Subcutaneous abdominal adipose tissue (tissue), 5 donors: Measurements from ENCODE around the gene FGGY.
A peak's percentile ranks its signal among the peaks of the same experiment; 100 is the strongest.

Experiments used
- H3K27ac ChIP-seq: one replicate; pipeline ENCODE4 v1.7.0; 2013; ENCODE audit warnings: low read depth, mild to moderate bottlenecking, inconsistent platforms, low read length, moderate library complexity
- H3K27me3 ChIP-seq, 5 donors: one replicate each; pipeline ENCODE4 v1.7.0; 2013; ENCODE audit warnings: low read length in 5 of 5, inconsistent platforms in 1 of 5; ENCODE audit not compliant: control insufficient read depth in 5 of 5, insufficient read depth in 4 of 5
- H3K36me3 ChIP-seq, 5 donors: one replicate each; pipeline ENCODE4 v1.7.0; 2013; ENCODE audit warnings: low read length in 5 of 5; ENCODE audit not compliant: control insufficient read depth in 5 of 5, insufficient read depth in 5 of 5
- H3K4me1 ChIP-seq, 5 donors: one replicate each; pipeline ENCODE4 v1.7.0; 2013; ENCODE audit warnings: low read length in 5 of 5, mild to moderate bottlenecking in 3 of 5, moderate library complexity in 1 of 5; ENCODE audit not compliant: control insufficient read depth in 5 of 5, insufficient read depth in 5 of 5
- H3K4me3 ChIP-seq, 5 donors: one replicate each; pipeline ENCODE4 v1.7.0; 2013; ENCODE audit warnings: low read length in 5 of 5, low read depth in 1 of 5
- H3K9ac ChIP-seq, 5 donors: one replicate each; pipeline ENCODE4 v1.7.0; 2013; ENCODE audit warnings: low read length in 5 of 5, mild to moderate bottlenecking in 4 of 5, moderate library complexity in 3 of 5
- H3K9me3 ChIP-seq, 5 donors: one replicate each; pipeline ENCODE4 v1.7.0; 2013; ENCODE audit warnings: low read length in 5 of 5; ENCODE audit not compliant: control insufficient read depth in 5 of 5
- donor health status: healthy.
- donor health status: healthy.
- donor health status: healthy.
- donor health status: healthy.
- donor health status: healthy.

FGGY gene

DNA sequence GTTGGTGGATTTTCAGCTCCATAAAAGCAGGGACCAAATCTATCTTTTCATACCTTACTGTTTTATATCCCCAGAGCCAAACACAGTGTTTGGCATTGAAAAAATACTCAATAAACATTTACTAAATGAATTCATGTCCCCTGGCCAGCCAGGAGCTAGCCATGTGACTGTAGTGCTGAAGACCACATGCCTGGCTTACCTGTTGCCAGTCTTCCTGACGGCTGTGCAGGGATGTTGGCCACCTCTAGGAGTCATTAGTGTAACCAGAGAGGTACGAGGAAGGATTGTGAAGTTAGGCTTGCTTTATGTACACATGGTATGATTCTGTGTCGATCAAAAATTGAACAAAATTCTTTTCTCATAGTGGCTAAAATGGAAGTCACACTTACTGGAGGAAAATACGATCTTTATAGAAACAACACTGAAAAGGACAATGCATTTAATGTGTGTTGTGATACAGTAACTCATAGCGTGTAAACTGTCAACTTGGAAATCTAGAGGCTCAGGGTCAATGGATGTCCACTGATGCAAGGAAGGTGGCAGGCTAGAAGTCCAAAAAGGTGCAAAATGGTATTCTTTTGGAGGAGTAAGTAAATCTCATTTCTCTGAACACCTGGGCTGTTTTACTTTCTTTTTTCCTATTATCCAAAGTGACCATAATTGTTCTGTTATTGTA lies 60.9 kb downstream of the FGGY start:
- no peaks in the 10 kb centered on the region for H3K9me3 ChIP-seq
- H3K27ac ChIP-seq = no peak overlapping the region
- H3K36me3 ChIP-seq = peaks cover 0 to 3% (median 0%) of the 10 kb centered on the region in 5 donors
- H3K4me1 ChIP-seq = peaks cover 6 to 13% (median 12%) of the 10 kb centered on the region in 5 donors
- H3K4me3 ChIP-seq = no peak overlapping the region
- no peak overlapping the region for H3K9ac ChIP-seq
- no peaks in the 10 kb centered on the region for H3K27me3 ChIP-seq

DNA sequence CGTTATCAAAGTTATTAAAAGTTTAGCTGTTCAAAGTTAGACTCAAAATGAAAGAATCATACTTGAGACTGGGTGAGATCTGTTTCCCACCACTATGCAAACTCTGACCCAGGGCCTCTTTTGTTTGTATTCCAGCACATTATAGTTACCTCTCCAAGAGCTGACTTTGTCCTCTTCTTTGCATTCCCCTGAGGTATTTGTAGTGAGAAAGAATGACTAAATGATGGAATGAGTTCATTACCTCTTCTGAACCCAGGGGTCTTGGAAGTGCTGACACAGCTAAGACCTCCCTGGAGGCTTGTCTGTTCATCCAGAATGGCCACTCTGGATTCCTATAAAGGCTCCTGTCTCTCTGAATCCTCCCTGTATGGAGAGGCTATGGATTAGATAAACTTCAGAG lies 62.4 kb downstream of the FGGY start:
- H3K4me1 ChIP-seq = peaks cover 6 to 12% (median 11%) of the 10 kb centered on the region in 5 donors
- H3K9me3 ChIP-seq = no peaks in the 10 kb centered on the region
- H3K4me3 ChIP-seq = no peak overlapping the region
- no peak overlapping the region for H3K27ac ChIP-seq
- H3K9ac ChIP-seq = no peak overlapping the region
- H3K27me3 ChIP-seq = no peaks in the 10 kb centered on the region
- H3K36me3 ChIP-seq = peaks cover 0 to 3% (median 0%) of the 10 kb centered on the region in 5 donors

DNA sequence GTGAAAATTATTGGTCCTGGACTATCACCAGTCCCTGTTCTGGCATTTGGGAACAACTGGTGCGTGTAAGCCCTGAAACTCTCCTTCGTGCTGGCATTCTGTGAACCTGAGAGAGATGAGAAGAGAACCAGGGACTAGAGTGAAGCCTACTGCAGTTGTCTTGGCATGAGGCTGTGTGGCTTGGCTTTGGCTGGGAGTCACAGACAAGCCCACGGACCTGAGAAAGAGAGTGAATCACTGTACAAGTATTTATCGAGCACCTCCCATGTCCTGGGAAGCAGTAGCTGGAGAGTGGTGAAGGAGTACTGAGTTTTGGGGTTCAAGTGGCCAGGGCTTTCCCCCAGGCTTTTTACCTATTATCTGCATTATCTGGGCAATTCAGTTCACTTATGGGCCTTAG lies 63.3 kb downstream of the FGGY start:
- no peak overlapping the region for H3K4me3 ChIP-seq
- H3K9ac ChIP-seq = no peak overlapping the region
- H3K4me1 ChIP-seq = peaks cover 0 to 8% (median 5%) of the 10 kb centered on the region in 5 donors
- no peak overlapping the region for H3K27ac ChIP-seq
- peaks cover 0 to 3% (median 0%) of the 10 kb centered on the region in 5 donors for H3K36me3 ChIP-seq
- no peaks in the 10 kb centered on the region for H3K27me3 ChIP-seq
- H3K9me3 ChIP-seq = no peaks in the 10 kb centered on the region

DNA sequence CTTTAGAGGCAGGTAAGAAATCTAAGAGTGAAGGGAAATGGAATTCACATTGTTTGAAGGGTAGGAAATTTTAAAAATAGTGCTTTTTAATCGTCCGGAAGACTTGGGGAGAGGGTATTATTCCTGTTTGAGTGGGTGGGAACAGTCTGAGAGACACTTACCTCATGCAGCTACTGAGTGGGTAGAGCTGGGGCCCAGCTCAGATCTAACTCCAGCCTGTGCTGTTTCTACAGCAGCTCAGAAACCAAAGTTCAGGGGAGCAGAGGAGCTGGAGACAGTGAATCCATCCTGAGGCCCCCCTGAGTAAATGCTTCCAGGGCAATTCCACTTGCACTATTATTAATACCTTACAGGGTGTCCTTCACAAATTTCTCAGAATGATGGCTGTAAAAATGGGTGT lies 63.8 kb downstream of the FGGY start:
- no peak overlapping the region for H3K4me3 ChIP-seq
- no peak overlapping the region for H3K27ac ChIP-seq
- peaks cover 0 to 4% (median 0%) of the 10 kb centered on the region in 5 donors for H3K4me1 ChIP-seq
- H3K36me3 ChIP-seq = peaks cover 0 to 3% (median 0%) of the 10 kb centered on the region in 5 donors
- H3K9ac ChIP-seq = no peak overlapping the region
- H3K9me3 ChIP-seq = no peaks in the 10 kb centered on the region
- H3K27me3 ChIP-seq = no peaks in the 10 kb centered on the region

DNA sequence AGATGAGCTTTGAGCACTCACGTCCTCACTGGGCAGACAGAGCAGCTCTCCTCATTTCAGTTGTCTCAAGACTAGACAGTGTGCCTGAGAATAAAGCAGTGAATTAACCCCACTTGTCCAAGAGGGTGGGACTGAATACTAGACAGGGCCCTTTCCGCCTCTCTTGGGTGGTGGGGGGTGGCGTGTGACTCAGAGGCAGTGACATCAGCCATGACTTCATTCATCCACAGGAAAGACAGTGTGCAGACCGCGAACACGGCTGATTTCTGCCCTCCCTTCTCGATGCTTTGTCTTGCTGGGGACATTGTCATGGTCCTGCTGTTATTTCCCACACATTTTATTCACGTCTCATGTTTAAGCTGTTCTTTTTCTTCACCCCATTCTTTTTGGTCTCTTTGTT lies 64.9 kb downstream of the FGGY start:
- H3K27me3 ChIP-seq = no peaks in the 10 kb centered on the region
- no peak overlapping the region for H3K27ac ChIP-seq
- no peak overlapping the region for H3K4me3 ChIP-seq

DNA sequence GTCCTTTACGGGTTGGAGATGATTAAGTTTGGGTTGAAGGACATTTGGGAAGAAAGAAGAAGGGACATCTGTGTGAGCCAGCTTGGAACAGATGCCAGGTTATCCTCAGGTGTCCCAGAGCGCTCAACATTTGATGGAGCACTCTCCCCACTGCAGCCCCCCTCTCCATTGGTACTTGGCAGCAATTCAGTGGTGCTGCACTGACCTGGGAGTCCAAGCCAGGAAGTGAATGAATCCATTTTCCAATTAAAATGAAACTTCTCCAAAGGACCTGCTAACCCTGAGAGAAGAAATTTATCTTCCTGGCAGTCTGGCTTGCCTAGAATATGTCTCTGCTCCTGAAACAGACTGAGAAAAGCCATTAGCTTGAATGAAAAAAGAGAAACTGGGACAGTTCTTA lies 67.1 kb downstream of the FGGY start:
- Histone ChIP-seq H3K4me1 (peaks cover 8 to 24% (median 19%) of the 10 kb centered on the region in 5 donors), H3K36me3 (peaks cover 0 to 3% (median 0%) of the 10 kb centered on the region in 5 donors), H3K9ac (no peak overlapping the region), H3K27ac (no peak overlapping the region), H3K4me3 (no peak overlapping the region), H3K27me3 (no peaks in the 10 kb centered on the region), H3K9me3 (no peaks in the 10 kb centered on the region)

More for the DNA sequence above, 64.9 kb downstream of the FGGY start:
- peaks cover 0 to 3% (median 0%) of the 10 kb centered on the region in 5 donors for H3K36me3 ChIP-seq
- H3K9me3 ChIP-seq = no peaks in the 10 kb centered on the region
- H3K4me1 ChIP-seq = peaks cover 0 to 6% (median 4%) of the 10 kb centered on the region in 5 donors
- no peak overlapping the region for H3K9ac ChIP-seq

GRCh38 chr1:59366346-59366745 lies 69.5 kb downstream of the FGGY start:
- Histone ChIP-seq H3K4me3 (no peak overlapping the region), H3K4me1 (peaks cover 8 to 24% (median 19%) of the 10 kb centered on the region in 5 donors), H3K36me3 (peaks cover 0 to 3% (median 0%) of the 10 kb centered on the region in 5 donors), H3K27me3 (no peaks in the 10 kb centered on the region), H3K9me3 (no peaks in the 10 kb centered on the region), H3K27ac (peak overlapping the region; percentile 83), H3K9ac (no peak overlapping the region)

DNA sequence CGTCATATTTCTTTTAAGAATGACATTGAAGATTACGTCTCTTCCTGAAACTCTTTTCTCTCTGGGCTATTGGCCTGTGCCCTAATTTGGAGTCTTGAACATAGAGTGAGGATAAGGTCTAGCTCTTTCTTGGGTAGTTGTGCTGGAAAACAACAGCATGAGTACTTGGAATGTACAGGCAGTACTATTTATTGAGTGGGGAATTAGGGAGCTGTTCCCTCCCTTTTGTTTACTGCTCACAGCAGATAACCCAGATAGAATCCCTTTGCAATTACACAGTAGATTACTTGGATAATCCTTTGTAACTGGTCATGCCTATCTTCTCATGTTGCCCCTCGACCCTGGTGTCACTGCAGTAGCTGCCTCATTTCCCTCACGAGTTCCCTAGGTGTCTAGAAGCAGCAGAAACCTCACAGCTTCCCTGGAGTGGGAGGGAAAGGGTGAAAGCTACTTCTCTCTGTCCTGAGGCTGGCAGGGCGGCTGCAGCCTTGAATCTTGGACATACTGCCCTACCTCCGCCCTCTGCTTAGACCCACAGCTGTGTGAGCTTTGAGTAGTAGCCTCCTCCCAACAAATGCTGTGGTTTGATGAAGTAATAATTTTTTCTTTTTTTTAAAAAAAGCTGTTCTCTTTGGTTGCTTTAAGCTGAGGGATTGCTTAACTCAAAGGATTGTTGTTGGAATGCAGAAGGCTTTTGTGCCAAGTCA lies 70.6 kb downstream of the FGGY start:
- Histone ChIP-seq H3K9me3 (no peaks in the 10 kb centered on the region), H3K36me3 (no peaks in the 10 kb centered on the region), H3K4me3 (peak overlapping the region in 2 of 5 donors; percentile 8 to 54), H3K27ac (peak overlapping the region; percentile 83), H3K27me3 (no peaks in the 10 kb centered on the region), H3K9ac (peak overlapping the region in 3 of 5 donors; percentile 31 to 79 (median 52)), H3K4me1 (peaks cover 6 to 24% (median 19%) of the 10 kb centered on the region in 5 donors)

- no peak overlapping the region for H3K4me3 ChIP-seq
- no peaks in the 10 kb centered on the region for H3K9me3 ChIP-seq
- no peaks in the 10 kb centered on the region for H3K36me3 ChIP-seq
- peaks cover 6 to 24% (median 19%) of the 10 kb centered on the region in 5 donors for H3K4me1 ChIP-seq
- H3K27me3 ChIP-seq = no peaks in the 10 kb centered on the region
- peak overlapping the region; percentile 83 for H3K27ac ChIP-seq
- no peak overlapping the region for H3K9ac ChIP-seq
Measured at GRCh38 chr1:59368008-59368670, 71.2 kb downstream of the FGGY start.
